BLaER1 treated with 17β-estradiol and CSF1 and Interleukin-3, amounts not matched to agents 10 nM and 100 nM (cell line): ENCODE results near the gene MRPS15.

Experiments
- H3K27ac ChIP-seq, 11 experiments: shearing (Covaris generic); formaldehyde crosslinking; 2 replicates each; pipeline ENCODE4 v1.8.1; 2022
- H3K27me3 ChIP-seq, 11 experiments: shearing (Covaris generic); formaldehyde crosslinking; 2 replicates each; pipeline ENCODE4 v1.8.1; 2022
- H3K36me3 ChIP-seq, 11 experiments: shearing (Covaris generic); formaldehyde crosslinking; 2 replicates each; pipeline ENCODE4 v1.8.1; 2022
- H3K4me1 ChIP-seq, 10 experiments: shearing (Covaris generic); formaldehyde crosslinking; 2 replicates each; pipeline ENCODE4 v1.8.1; 2022
- H3K4me2 ChIP-seq, 11 experiments: shearing (Covaris generic); formaldehyde crosslinking; 2 replicates each; pipeline ENCODE4 v1.8.1; 2022
- H3K4me3 ChIP-seq, 10 experiments: shearing (Covaris generic); formaldehyde crosslinking; 2 replicates each; pipeline ENCODE4 v1.8.1; 2022
- H3K9ac ChIP-seq, 11 experiments: shearing (Covaris generic); formaldehyde crosslinking; 2 replicates each; pipeline ENCODE4 v1.8.1; 2022
- H3K9me3 ChIP-seq, 11 experiments: shearing (Covaris generic); formaldehyde crosslinking; replicated peaks in 1 of 11; 2 replicates each; pipeline ENCODE4 v1.8.1; 2022
- H4K20me1 ChIP-seq, 11 experiments: shearing (Covaris generic); formaldehyde crosslinking; 2 replicates each; pipeline ENCODE4 v1.8.1; 2022
- Cebpa-rat ChIP-seq, 11 experiments: shearing (Covaris generic); IDR thresholded peaks; 2 replicates each; pipeline ENCODE4 v1.8.1; 2022

Gene MRPS15

GRCh38 chr1:36486439-36487335, 22.5 kb upstream of the MRPS15 start:
- Histone ChIP-seq H3K9me3 (peaks cover 0 to 4% (median 0%) of the 10 kb centered on the region in 11 experiments; a peak in 2 of 22 replicates), H3K4me2 (peak overlapping the region in 10 of 11 experiments; percentile 10 to 74 (median 64); a peak in 19 of 22 replicates), H3K4me3 (no peak overlapping the region), H3K9ac (peak overlapping the region in 1 of 11 experiments; percentile 7; a peak in 3 of 22 replicates), H3K4me1 (peaks cover 23 to 56% (median 43%) of the 10 kb centered on the region in 10 experiments), H3K27me3 (no peaks in the 10 kb centered on the region), H3K27ac (peak overlapping the region in 8 of 11 experiments; percentile 1 to 61 (median 40); a peak in 13 of 22 replicates), H4K20me1 (no peaks in the 10 kb centered on the region), H3K36me3 (no peaks in the 10 kb centered on the region)
- peak in 2 of 11 experiments; percentile 12 to 35; a peak in 1 of 22 replicates for TF ChIP-seq Cebpa-rat (IDR thresholded peaks at IDR 0.05)

DNA sequence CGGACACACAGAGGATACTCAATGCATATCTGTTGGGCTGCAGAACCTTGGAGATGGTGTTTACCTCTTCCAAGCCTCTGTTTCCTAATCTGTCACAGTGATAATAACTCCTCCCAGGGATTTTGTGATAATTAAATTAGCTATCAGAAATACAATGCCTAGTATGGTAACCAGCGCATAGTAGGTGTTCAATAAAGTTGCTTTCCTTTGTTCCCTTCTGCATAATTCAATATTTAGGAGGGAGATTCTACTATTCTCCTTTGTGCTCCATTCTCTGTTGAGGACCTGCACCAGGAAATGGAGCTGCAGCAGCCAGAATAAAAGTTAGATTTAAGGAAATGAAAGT, 21.9 kb upstream of the MRPS15 start:
- no peaks in the 10 kb centered on the region for H3K36me3 ChIP-seq
- peaks cover 26 to 56% (median 46%) of the 10 kb centered on the region in 10 experiments for H3K4me1 ChIP-seq
- H3K27me3 ChIP-seq = no peaks in the 10 kb centered on the region
- no peak overlapping the region for H3K9ac ChIP-seq
- no peaks in the 10 kb centered on the region for H4K20me1 ChIP-seq
- H3K4me3 ChIP-seq = no peak overlapping the region
- H3K9me3 ChIP-seq = peaks cover 0 to 4% (median 0%) of the 10 kb centered on the region in 11 experiments; a peak in 2 of 22 replicates
- no peak for TF ChIP-seq Cebpa-rat (IDR thresholded peaks at IDR 0.05)
- peak overlapping the region in 6 of 11 experiments; percentile 3 to 49 (median 36); a peak in 6 of 22 replicates for H3K27ac ChIP-seq
- H3K4me2 ChIP-seq = peak overlapping the region in 10 of 11 experiments; percentile 10 to 71 (median 54); a peak in 17 of 22 replicates

DNA sequence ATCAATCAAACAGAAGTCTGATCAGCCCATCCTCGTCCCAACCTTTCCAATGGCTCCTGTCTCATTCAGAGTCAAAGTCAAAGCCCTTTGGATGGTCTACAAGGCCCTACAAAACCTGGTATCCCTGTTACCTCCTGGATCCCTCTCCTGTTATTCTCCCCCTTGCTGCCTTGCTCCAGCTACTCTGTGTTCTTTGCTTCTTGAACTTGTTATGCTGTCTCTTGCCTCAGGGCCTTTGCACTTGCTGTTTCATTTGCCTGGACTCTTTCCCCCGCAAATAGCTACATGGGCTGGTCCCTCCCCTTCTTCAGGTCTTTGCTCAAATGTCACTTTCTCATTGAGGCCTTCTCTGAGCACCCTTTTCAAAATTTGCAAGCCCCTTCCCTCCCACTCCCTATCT, 19.9 kb upstream of the MRPS15 start:
- peak overlapping the region in 6 of 11 experiments; percentile 75 to 88 (median 86); a peak in 8 of 22 replicates for H3K27ac ChIP-seq
- no peak for TF ChIP-seq Cebpa-rat (IDR thresholded peaks at IDR 0.05)
- H3K9ac ChIP-seq = no peak overlapping the region
- H3K9me3 ChIP-seq = peaks cover 0 to 4% (median 0%) of the 10 kb centered on the region in 11 experiments; a peak in 2 of 22 replicates
- peak overlapping the region in 6 of 11 experiments; percentile 35 to 98 (median 94); a peak in 6 of 22 replicates for H3K4me2 ChIP-seq
- no peaks in the 10 kb centered on the region for H4K20me1 ChIP-seq
- H3K4me3 ChIP-seq = no peak overlapping the region
- H3K36me3 ChIP-seq = peaks cover 0 to 18% (median 0%) of the 10 kb centered on the region in 11 experiments; a peak in 7 of 22 replicates
- peaks cover 26 to 58% (median 47%) of the 10 kb centered on the region in 10 experiments for H3K4me1 ChIP-seq
- no peaks in the 10 kb centered on the region for H3K27me3 ChIP-seq

DNA sequence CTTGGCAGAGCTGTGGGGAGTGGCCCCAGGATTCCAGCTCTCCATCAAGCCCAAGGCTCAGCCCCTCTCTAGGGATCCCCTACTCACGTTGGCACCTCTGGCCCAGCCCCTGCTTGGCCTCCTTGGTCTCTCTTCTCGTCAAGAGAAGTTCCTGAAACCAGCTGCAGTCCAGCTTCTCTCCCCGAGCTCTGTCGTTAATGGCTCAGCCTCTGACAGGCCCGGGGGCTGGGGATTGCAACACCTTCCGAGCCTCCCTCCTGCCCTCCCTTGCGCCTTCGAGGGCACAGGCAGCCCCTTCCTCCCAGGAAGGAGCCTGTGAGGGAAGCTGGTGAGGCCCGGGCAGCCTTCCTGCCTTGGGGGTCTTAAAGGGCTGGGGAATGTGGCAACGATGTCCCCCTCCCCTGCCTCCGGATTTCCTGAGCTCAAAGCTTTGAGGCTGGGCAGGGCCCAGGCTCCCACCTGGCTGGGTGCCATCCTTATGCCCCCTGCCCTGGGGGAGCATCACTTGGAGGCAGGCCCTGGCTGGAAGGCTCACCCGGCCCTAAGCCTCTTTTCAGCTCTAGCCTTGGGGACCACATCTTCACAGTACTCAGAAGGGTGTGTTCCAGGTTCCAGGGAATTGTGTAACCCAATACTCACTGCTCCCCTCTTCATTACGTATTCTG, 18.7 kb upstream of the MRPS15 start, which contains the start of gene CSF3R:
TSS of gene CSF3R (minus strand) at position 190 of the 665 bp plus-strand sequence. CDS start 3,417 bp downstream, outside the sequence.
- Histone ChIP-seq H3K4me2 (peak within 1 kb of the TSS; percentile 75 to 99 (median 96)), H3K9me3 (no peaks in the 10 kb centered on the region), H3K4me3 (peak within 1 kb of the TSS; percentile 12 to 69 (median 59); a peak in 17 of 20 replicates), H3K36me3 (peaks cover 0 to 20% (median 0%) of the 10 kb centered on the region in 11 experiments; a peak in 7 of 22 replicates), H3K27ac (peak within 1 kb of the TSS; percentile 35 to 88 (median 80); a peak in 21 of 22 replicates), H3K27me3 (no peaks in the 10 kb centered on the region), H4K20me1 (no peaks in the 10 kb centered on the region), H3K4me1 (peaks cover 26 to 58% (median 47%) of the 10 kb centered on the region in 10 experiments), H3K9ac (peak within 1 kb of the TSS; percentile 57 to 85 (median 73); a peak in 21 of 22 replicates)
- peak in 8 of 11 experiments; percentile 17 to 95 (median 71); a peak in 10 of 22 replicates for TF ChIP-seq Cebpa-rat (IDR thresholded peaks at IDR 0.05)

GRCh38 chr1:36481771-36482723, 17.9 kb upstream of the MRPS15 start:
- peak overlapping the region; percentile 57 to 85 (median 73); a peak in 21 of 22 replicates for H3K9ac ChIP-seq
- peaks cover 0 to 20% (median 0%) of the 10 kb centered on the region in 11 experiments; a peak in 7 of 22 replicates for H3K36me3 ChIP-seq
- TF ChIP-seq Cebpa-rat (IDR thresholded peaks at IDR 0.05) = no peak
- H3K9me3 ChIP-seq = no peaks in the 10 kb centered on the region
- no peaks in the 10 kb centered on the region for H4K20me1 ChIP-seq
- H3K27me3 ChIP-seq = no peaks in the 10 kb centered on the region
- peaks cover 26 to 52% (median 44%) of the 10 kb centered on the region in 10 experiments for H3K4me1 ChIP-seq
- H3K4me2 ChIP-seq = peak overlapping the region; percentile 75 to 99 (median 96)
- H3K4me3 ChIP-seq = peak overlapping the region; percentile 12 to 69 (median 59); a peak in 17 of 20 replicates
- peak overlapping the region; percentile 35 to 88 (median 80); a peak in 21 of 22 replicates for H3K27ac ChIP-seq

GRCh38 chr1:36481091-36481490, 16.9 kb upstream of the MRPS15 start:
- Histone ChIP-seq H3K4me3 (peak overlapping the region in 4 of 10 experiments; percentile 59 to 64 (median 61); a peak in 7 of 20 replicates), H4K20me1 (no peaks in the 10 kb centered on the region)

DNA sequence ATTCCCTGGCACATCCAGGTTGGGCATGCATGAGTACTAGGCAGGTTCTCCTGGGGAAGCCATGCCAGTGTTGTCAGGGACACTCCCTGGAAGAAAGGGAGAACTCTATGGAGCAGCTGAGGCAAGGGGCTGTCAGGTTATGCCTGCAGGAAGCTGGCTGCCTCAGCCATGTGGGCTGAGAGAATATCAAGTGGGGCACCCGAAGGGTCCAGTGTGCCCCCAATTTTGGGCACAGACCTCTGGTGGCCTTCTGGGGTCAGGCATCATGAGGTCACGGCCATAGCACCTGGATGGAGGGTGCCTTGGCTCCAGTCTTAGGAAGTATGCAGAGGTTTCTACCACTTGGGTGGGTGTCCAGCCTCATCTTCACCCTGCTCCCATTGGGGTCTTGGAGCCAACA, 16.0 kb upstream of the MRPS15 start:
- Histone ChIP-seq H3K36me3 (peaks cover 0 to 24% (median 0%) of the 10 kb centered on the region in 11 experiments; a peak in 7 of 22 replicates), H3K27ac (no peak overlapping the region), H3K9ac (no peak overlapping the region), H3K4me1 (peaks cover 20 to 38% (median 33%) of the 10 kb centered on the region in 10 experiments), H3K4me3 (no peak overlapping the region), H3K9me3 (no peaks in the 10 kb centered on the region), H3K4me2 (peak overlapping the region in 2 of 11 experiments; percentile 21 to 96; a peak in 3 of 22 replicates), H4K20me1 (no peaks in the 10 kb centered on the region), H3K27me3 (no peaks in the 10 kb centered on the region)
- TF ChIP-seq Cebpa-rat (IDR thresholded peaks at IDR 0.05) = no peak

More at GRCh38 chr1:36481091-36481490, 16.9 kb upstream of the MRPS15 start:
- peaks cover 0 to 20% (median 0%) of the 10 kb centered on the region in 11 experiments; a peak in 7 of 22 replicates for H3K36me3 ChIP-seq
- no peaks in the 10 kb centered on the region for H3K27me3 ChIP-seq
- no peaks in the 10 kb centered on the region for H3K9me3 ChIP-seq
- peaks cover 26 to 43% (median 35%) of the 10 kb centered on the region in 10 experiments for H3K4me1 ChIP-seq
- no peak for TF ChIP-seq Cebpa-rat (IDR thresholded peaks at IDR 0.05)
- peak overlapping the region in 4 of 11 experiments; percentile 71 to 85 (median 80); a peak in 6 of 22 replicates for H3K9ac ChIP-seq
- peak overlapping the region in 2 of 11 experiments; percentile 17 to 88; a peak in 2 of 22 replicates for H3K27ac ChIP-seq
- peak overlapping the region in 10 of 11 experiments; percentile 80 to 99 (median 96); a peak in 19 of 22 replicates for H3K4me2 ChIP-seq
